Frontal cortex (tissue), 4 donors: ENCODE results near the gene TMEM255B. TPM values are rescaled to one million over a fixed set of nuclear protein-coding genes. Genes with fewer than 3 reads are reported as not detected.
"Not testable (repeated sequence)": the region's sequence is repeated elsewhere in the genome, so short reads cannot be mapped to it uniquely, and the experiment has no call there.

Experiments
- DNase-seq, 2 donors: peaks; one replicate each; pipeline ENCODE4 v3.0.0; 2012; ENCODE audit warnings: low spot score in 2 of 2
- FAIRE-seq: peaks from 2 replicates; lab custom pipeline; 2012; peaks lifted over from hg19 to GRCh38; lab: Jason Lieb, UNC
- total RNA-seq: library from RNA; depleted of rRNA; stranded (reverse); fragments of >200 nt; gene quantifications from one replicate; pipeline ENCODE4 v1.2.3, GENCODE V29; 2014
- donor health status: control.
- donor health status: control.
- donor health status: control.

Gene TMEM255B
- total RNA-seq, 1 donor from 2014 or later = not detected

GRCh38 chr13:113822956-113823744 is 64.1 kb downstream of the TMEM255B start:
- FAIRE-seq = no peak
- DNase-seq = no peak

GRCh38 chr13:113823771-113824170 is 64.7 kb downstream of the TMEM255B start:
- FAIRE-seq = no peak
- no peak for DNase-seq

GRCh38 chr13:113825841-113826240 is 66.8 kb downstream of the TMEM255B start:
- peak in 1 of 2 donors; percentile 29 for DNase-seq
- FAIRE-seq = no peak

- not testable (repeated sequence) for FAIRE-seq, DNase-seq
Measured at GRCh38 chr13:113826446-113826845, 67.4 kb downstream of the TMEM255B start.

GRCh38 chr13:113827021-113827420 is 68.0 kb downstream of the TMEM255B start:
- FAIRE-seq (no peak), DNase-seq (peak in 1 of 2 donors; percentile 24)

GRCh38 chr13:113828282-113828825 is 69.3 kb downstream of the TMEM255B start:
- DNase-seq (no peak), FAIRE-seq (no peak)

GRCh38 chr13:113830426-113830950 is 71.5 kb downstream of the TMEM255B start:
- FAIRE-seq = not testable (repeated sequence)

GRCh38 chr13:113831061-113831460 is 72.0 kb downstream of the TMEM255B start:
- no peak for FAIRE-seq

More at GRCh38 chr13:113830426-113830950, 71.5 kb downstream of the TMEM255B start:
- not testable (repeated sequence) for DNase-seq

GRCh38 chr13:113832205-113832604 is 73.2 kb downstream of the TMEM255B start:
- DNase-seq (no peak), FAIRE-seq (no peak)

More at GRCh38 chr13:113831061-113831460, 72.0 kb downstream of the TMEM255B start:
- DNase-seq = no peak

GRCh38 chr13:113832631-113833030 is 73.6 kb downstream of the TMEM255B start:
- DNase-seq (no peak), FAIRE-seq (no peak)

GRCh38 chr13:113833111-113833830 is 74.2 kb downstream of the TMEM255B start:
- no peak for FAIRE-seq
- DNase-seq = no peak

- FAIRE-seq, DNase-seq: not testable (repeated sequence)
Measured at GRCh38 chr13:113834006-113834405, 75.0 kb downstream of the TMEM255B start.

- no peak for FAIRE-seq
- no peak for DNase-seq
Measured at GRCh38 chr13:113834496-113835200, 75.6 kb downstream of the TMEM255B start.

- FAIRE-seq = no peak
- DNase-seq = no peak
Measured at GRCh38 chr13:113835461-113836270, 76.6 kb downstream of the TMEM255B start.

GRCh38 chr13:113836768-113837559 is 77.9 kb downstream of the TMEM255B start:
- DNase-seq = peak in 1 of 2 donors; percentile 36
- FAIRE-seq = no peak

- DNase-seq = peak; percentile 71 to 84
- peak; percentile 31 for FAIRE-seq
Measured at GRCh38 chr13:113837560-113838355, 78.7 kb downstream of the TMEM255B start.

GRCh38 chr13:113838711-113839201 is 79.7 kb downstream of the TMEM255B start:
- no peak for FAIRE-seq
- no peak for DNase-seq
